Activated CD4-positive, CD25-positive, alpha-beta regulatory T cell (primary cell): ENCODE measurements around the gene ZNF527.
A peak's percentile ranks its signal among the peaks of the same experiment; 100 is the strongest.
"Not testable (repeated sequence)": the region's sequence is repeated elsewhere in the genome, so short reads cannot be mapped to it uniquely, and the experiment has no call there.

Experiments used
- DNase-seq, 4 experiments: peaks; one replicate each; lab custom pipeline; 2025; lab: John Stamatoyannopoulos, UW

Gene ZNF527

DNA sequence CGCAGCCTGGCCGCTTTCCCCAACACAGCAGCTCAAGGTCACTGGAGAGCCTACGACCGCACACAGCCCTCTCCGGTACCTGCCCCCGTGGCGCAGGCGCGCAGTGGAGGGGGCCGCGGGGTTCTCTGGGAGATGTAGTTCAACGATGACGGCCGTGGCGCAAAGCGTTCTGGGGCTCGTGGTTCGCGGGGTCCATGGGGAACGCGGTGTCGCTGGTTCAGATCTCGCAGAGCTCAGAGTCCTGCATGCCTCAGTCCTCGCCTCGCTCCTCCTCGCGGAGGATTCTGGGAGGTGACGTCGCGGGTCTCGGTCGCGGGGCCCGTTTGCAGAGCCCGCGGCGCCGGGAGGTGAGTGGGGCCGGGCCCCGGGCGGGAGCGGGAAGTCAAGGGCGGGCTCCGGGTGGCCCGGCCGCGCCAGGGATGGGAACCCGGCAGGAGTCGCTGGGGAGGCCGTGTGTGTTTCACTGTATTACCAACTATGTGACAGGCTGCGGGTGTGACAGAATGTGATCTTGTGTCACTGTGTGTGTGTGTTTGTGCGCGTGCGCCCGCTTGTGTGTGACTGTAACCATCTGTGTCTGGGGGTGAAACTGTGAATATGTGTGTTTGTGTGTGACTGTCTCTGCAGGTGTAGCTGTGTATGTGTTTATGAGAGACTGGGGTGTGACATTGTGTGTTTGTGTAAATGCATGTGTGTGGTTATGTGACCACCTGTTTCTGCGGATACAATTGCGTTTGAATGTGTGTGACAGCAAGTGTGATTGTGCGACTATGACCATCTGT, at the start of gene ZNF527:
TSS of gene ZNF527 (plus strand) at position 220 of the 782 bp plus-strand sequence. CDS start 3,100 bp downstream, outside the sequence.
- peak; percentile 90 to 95 (median 93) for DNase-seq

GRCh38 chr19:37329686-37330085, 41.2 kb upstream of the ZNF527 start:
- no peak for DNase-seq

GRCh38 chr19:37332839-37333238, 38.1 kb upstream of the ZNF527 start:
- no peak for DNase-seq

GRCh38 chr19:37333457-37333856, 37.4 kb upstream of the ZNF527 start:
- no peak for DNase-seq

GRCh38 chr19:37334179-37335071, 36.5 kb upstream of the ZNF527 start:
- peak; percentile 61 to 77 (median 71) for DNase-seq

DNA sequence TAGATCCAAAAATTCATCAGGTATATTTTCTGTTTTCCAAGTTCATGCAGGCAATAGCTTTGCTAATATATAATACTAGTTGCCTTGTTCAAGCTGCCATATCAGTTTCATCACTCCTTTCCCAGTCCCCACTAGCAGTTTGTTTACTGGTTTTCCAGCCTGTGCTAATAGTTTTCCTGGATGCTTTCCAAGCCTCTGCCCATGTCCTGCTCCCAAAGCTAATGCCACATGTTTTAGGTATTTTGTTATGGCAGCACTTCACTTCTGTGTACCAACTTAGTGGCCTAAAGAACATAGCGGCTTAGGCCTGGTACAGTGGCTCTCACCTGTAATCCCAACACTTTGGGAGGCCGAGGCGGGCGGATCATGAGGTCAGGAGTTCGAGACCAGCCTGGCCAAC, 28.1 kb upstream of the ZNF527 start:
- DNase-seq = no peak

- DNase-seq = no peak
Measured at GRCh38 chr19:37346091-37346490, 24.8 kb upstream of the ZNF527 start.

GRCh38 chr19:37348060-37348459, 22.8 kb upstream of the ZNF527 start:
- DNase-seq = no peak

DNA sequence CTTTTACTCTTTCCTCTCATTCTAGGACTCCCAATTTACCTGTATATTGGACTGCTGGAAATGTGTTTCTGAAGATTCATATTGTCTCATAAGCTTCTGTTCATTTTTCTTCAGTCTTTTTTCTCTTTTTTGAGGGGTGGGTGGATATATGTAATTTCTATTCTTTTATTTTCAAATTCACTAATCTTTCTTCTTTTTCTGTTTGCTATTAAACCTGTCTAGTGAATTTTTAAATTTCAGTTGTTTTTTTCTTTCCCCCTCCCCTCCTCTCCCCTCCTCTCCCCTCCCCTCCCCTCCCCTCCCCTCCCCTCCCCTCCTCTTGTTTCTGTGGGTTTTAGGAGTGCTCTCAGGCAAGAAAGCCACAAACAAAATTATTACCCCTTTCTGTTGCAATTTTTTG, 16.9 kb upstream of the ZNF527 start:
- no peak for DNase-seq

DNA sequence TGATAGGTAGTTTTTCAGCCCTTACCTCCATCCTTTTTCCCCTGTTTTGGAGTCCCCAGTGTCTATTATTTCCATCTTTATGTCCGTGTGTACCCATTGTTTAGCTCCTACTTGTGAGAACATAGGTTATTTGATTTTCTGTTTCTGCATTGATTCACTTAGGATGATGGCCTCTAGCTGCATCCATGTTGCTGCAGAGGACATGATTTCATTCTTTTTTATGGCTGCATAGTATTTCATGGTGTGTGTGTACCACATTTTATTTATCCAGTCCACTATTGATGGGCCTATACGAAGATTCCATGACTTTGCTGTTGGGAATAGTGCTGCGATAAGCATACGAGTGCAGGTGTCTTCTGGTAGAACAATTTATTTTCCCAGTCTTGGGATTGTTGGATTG, 15.0 kb upstream of the ZNF527 start:
- no peak for DNase-seq

DNA sequence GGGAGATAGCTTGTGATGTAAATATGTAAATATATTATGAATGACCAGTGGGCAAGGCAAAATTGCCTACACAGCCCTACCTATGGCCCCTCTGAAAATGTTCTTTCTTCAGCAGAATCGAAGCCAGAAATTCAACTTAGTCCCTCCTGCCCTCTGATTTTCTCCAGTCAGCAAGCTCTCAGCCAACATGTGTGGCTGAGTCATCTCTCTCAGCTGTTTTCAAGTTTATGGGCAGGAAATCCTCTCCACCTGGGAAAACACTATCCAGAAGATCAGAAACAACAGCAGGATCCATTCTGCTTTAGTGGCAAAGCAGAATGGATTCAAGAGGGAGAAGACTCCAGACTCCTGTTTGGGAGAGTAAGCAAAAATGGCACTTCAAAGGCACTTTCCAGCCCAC, 8.9 kb upstream of the ZNF527 start:
- DNase-seq = no peak

GRCh38 chr19:37362733-37363132, 8.2 kb upstream of the ZNF527 start:
- DNase-seq = no peak

DNA sequence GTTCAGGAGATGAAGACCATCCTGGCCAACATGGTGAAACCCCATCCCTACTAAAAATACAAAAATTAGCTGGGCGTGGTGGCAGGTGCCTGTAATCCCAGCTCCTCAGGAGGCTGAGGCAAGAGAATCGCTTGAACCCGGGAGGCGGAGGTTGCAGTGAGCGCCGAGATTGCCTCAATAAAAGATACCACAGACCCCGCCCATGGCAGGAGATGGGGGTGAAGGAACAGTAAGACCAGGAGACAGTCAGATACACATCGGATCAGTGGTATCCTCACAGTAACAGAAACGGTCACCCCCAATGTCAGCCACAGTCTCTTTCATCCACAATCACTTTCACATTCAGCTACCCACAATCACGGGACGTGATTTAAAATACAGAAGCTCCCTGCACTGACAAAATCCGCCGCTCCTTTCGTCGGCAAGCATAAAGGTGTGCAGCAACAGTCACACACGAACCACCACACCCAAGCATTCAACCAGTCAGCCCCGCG, 466 bp upstream of the ZNF527 start:
- DNase-seq = peak in 1 of 4 experiments; percentile 26

DNA sequence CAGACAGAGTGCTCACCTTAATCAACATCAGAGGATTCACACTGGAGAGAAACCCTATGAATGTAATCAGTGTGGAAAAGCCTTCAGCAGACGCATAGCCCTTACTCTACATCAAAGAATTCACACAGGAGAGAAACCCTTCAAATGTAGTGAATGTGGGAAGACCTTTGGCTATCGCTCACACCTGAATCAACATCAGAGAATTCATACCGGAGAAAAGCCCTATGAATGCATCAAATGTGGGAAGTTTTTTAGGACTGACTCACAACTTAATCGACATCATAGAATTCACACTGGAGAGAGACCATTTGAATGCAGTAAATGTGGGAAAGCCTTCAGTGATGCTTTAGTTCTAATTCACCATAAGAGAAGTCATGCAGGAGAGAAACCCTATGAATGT, 18.3 kb downstream of the ZNF527 start:
- DNase-seq = no peak

- not testable (repeated sequence) for DNase-seq
Measured at GRCh38 chr19:37391399-37391798, 20.5 kb downstream of the ZNF527 start.

GRCh38 chr19:37401078-37401477, 30.2 kb downstream of the ZNF527 start:
- DNase-seq = no peak

DNA sequence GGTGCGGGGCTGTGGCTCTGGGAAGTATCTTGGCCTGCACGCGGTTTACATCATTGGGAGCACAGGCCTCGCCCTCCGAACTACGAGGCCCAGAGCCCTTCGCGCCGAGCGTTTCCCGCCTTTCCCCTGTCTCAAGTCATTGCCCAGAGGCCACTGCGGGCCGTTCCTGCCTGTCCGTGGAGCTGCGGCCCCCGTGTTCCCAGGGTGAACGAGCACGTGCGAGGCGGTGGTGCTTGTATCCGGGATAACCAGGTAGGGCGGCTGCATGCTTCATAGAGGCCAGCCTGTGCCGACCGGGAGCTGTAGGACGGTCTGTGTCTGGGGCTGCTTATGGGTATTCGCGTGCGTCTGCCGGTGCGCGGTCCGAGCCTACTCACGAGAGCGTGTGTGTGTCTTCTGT, 32.5 kb downstream of the ZNF527 start:
- DNase-seq = no peak

- DNase-seq = not testable (repeated sequence)
Measured at GRCh38 chr19:37406140-37406846, 35.4 kb downstream of the ZNF527 start.

- DNase-seq = no peak
Measured at GRCh38 chr19:37412700-37413099, 41.8 kb downstream of the ZNF527 start.

DNA sequence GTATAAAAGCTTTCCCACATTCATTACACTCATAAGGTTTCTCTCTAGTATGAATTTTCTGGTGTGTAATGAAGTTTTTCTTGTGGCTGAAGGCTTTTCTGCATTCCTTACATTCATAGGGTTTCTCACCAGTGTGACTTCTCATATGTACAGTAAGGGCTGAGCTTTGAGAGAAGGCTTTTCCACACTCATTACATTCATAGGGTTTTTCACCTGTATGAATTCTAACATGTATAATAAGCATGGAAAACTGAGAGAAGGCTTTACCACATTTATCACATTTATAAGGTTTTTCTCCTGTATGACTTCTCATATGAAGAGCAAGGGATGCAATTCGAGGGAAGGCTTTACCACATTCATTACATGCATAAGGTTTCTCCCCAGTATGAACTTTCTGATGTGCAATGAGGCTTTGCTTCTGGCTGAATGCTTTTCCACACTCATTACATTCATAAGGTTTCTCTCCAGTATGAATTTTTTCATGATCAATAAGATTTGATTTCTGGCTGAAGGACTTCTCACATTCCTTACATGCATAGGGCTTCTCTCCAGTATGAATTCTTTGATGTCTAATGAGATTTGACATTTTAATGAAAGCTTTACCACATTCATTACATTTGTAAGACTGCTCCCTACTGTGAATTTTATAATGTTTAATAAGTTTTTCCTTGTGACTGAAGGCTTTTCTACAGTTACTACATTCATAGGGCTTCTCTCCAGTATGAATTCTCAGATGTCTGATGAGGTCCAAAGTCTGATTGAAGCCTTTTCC, 42.6 kb downstream of the ZNF527 start:
- DNase-seq = no peak
